Hepatocyte (in vitro differentiated cells): ENCODE results near the gene IL1R2. TPM values are rescaled to one million over a fixed set of nuclear protein-coding genes. Genes with fewer than 3 reads are reported as not detected.

Experiments used
- DNase-seq: peaks from one replicate; pipeline ENCODE4 v3.0.0-alpha.2; 2016; ENCODE audit warnings: low spot score
- H2AFZ ChIP-seq: fragments of 200-600 bp; sonication (generic); 2 replicates; pipeline ENCODE4 v1.6.0; 2016; ENCODE audit warnings: antibody characterized with exemption, mild to moderate bottlenecking
- H3K27ac ChIP-seq: fragments of 200-600 bp; sonication (generic); 2 replicates; pipeline ENCODE4 v1.5.1; 2016; ENCODE audit warnings: mild to moderate bottlenecking
- H3K27me3 ChIP-seq: fragments of 200-600 bp; sonication (generic); 2 replicates; pipeline ENCODE4 v1.6.1; 2016
- H3K36me3 ChIP-seq: fragments of 200-600 bp; sonication (generic); replicated peaks from 2 replicates; pipeline ENCODE4 v1.5.1; 2016; ENCODE audit warnings: low read depth; ENCODE audit not compliant: insufficient read depth
- H3K4me1 ChIP-seq: fragments of 200-600 bp; sonication (generic); 2 replicates; pipeline ENCODE4 v1.5.1; 2016; ENCODE audit warnings: mild to moderate bottlenecking, moderate library complexity; ENCODE audit not compliant: insufficient read depth
- H3K4me2 ChIP-seq: fragments of 200-600 bp; sonication (generic); 2 replicates; pipeline ENCODE4 v1.6.0; 2016
- H3K4me3 ChIP-seq: fragments of 200-600 bp; sonication (generic); 2 replicates; pipeline ENCODE4 v1.5.1; 2016; ENCODE audit warnings: mild to moderate bottlenecking
- H3K79me2 ChIP-seq: fragments of 200-600 bp; sonication (generic); 2 replicates; pipeline ENCODE4 v1.6.0; 2017; ENCODE audit warnings: mild to moderate bottlenecking
- H3K9me2 ChIP-seq: fragments of 200-600 bp; sonication (generic); replicated peaks from 2 replicates; pipeline ENCODE4 v1.6.0; 2017; ENCODE audit warnings: mild to moderate bottlenecking; ENCODE audit not compliant: insufficient read depth
- H3K9me3 ChIP-seq: fragments of 200-600 bp; sonication (generic); 2 replicates; pipeline ENCODE4 v1.5.1; 2016; ENCODE audit warnings: low read depth, mild to moderate bottlenecking
- H4K20me1 ChIP-seq: fragments of 200-600 bp; sonication (generic); 2 replicates; pipeline ENCODE4 v1.6.0; 2016; ENCODE audit warnings: mild to moderate bottlenecking; ENCODE audit not compliant: insufficient read depth, poor library complexity, severe bottlenecking
- CTCF ChIP-seq: fragments of 200-600 bp; sonication (generic); IDR thresholded peaks from 2 replicates; pipeline ENCODE4 v1.5.1; 2016; ENCODE audit warnings: antibody characterized with exemption, mild to moderate bottlenecking; ENCODE audit not compliant: poor library complexity
- EZH2 ChIP-seq: fragments of 200-600 bp; sonication (generic); IDR thresholded peaks from 2 replicates; pipeline ENCODE4 v1.6.1; 2016; ENCODE audit warnings: antibody characterized with exemption, mild to moderate bottlenecking, borderline replicate concordance
- EZH2phosphoT487 ChIP-seq: fragments of 200-600 bp; sonication (generic); IDR thresholded peaks from one replicate; pipeline ENCODE4 v1.6.1; 2018; ENCODE audit warnings: antibody characterized with exemption, mild to moderate bottlenecking, low read depth, moderate library complexity; ENCODE audit not compliant: unreplicated experiment, severe bottlenecking
- WGBS: methylation state at CpG from one replicate; pipeline ENCODE4 v1.1.6; 2016; ENCODE audit warnings: low lambda C conversion rate; ENCODE audit errors: missing lambda C conversion rate; 5-methylcytosine and 5-hydroxymethylcytosine counted together
- polyA plus RNA-seq: library from polyadenylated mRNA; unstranded; fragments of >200 nt; fragmentation: Nextera tagmentation; extraction: Ambion mirVana; gene quantifications from 2 replicates; pipeline ENCODE4 v1.2.1, GENCODE V29; 2016
- total RNA-seq: library from RNA; depleted of rRNA; stranded (reverse); fragments of >200 nt; gene quantifications from 2 replicates; pipeline ENCODE4 v1.2.3, GENCODE V29; 2014

The IL1R2 gene
- total and polyA plus RNA-seq, 2 experiments from 2014 or later, result 1.3 to 5.8 TPM

GRCh38 chr2:102044235-102044896 is 52.6 kb downstream of the IL1R2 start:
- no peaks in the 10 kb centered on the region for H3K36me3 ChIP-seq
- TF ChIP-seq EZH2phosphoT487, result no peak
- no peak for TF ChIP-seq CTCF
- no peak for TF ChIP-seq EZH2
- no peaks in the 10 kb centered on the region for H3K9me2 ChIP-seq
- no peak overlapping the region for H2AFZ ChIP-seq
- no peak overlapping the region for H3K4me2 ChIP-seq
- no peak overlapping the region for H3K27ac ChIP-seq
- H3K79me2 ChIP-seq, result no peaks in the 10 kb centered on the region
- no peaks in the 10 kb centered on the region for H4K20me1 ChIP-seq
- H3K4me3 ChIP-seq, result no peak overlapping the region
- WGBS, result 97% methylated on average over 1 of the region's 1 CpG
- DNase-seq, result no peak
- no peaks in the 10 kb centered on the region for H3K9me3 ChIP-seq
- peaks cover 17% of the 10 kb centered on the region for H3K4me1 ChIP-seq
- H3K27me3 ChIP-seq, result no peaks in the 10 kb centered on the region

- DNase-seq, result no peak
- 81% methylated on average over 2 of the region's 2 CpGs for WGBS
Observed at GRCh38 chr2:102044967-102045489, 53.3 kb downstream of the IL1R2 start.

GRCh38 chr2:102045697-102046096 is 53.9 kb downstream of the IL1R2 start:
- H3K4me2 ChIP-seq, result no peak overlapping the region
- no peaks in the 10 kb centered on the region for H3K27me3 ChIP-seq
- H3K79me2 ChIP-seq, result no peaks in the 10 kb centered on the region
- H3K4me1 ChIP-seq, result peaks cover 27% of the 10 kb centered on the region
- H3K36me3 ChIP-seq, result no peaks in the 10 kb centered on the region
- 91% methylated on average over 6 of the region's 6 CpGs for WGBS
- no peak for DNase-seq
- no peak for TF ChIP-seq EZH2
- TF ChIP-seq EZH2phosphoT487, result no peak
- TF ChIP-seq CTCF, result no peak
- no peak overlapping the region for H2AFZ ChIP-seq
- no peaks in the 10 kb centered on the region for H3K9me2 ChIP-seq
- no peaks in the 10 kb centered on the region for H3K9me3 ChIP-seq
- no peaks in the 10 kb centered on the region for H4K20me1 ChIP-seq
- H3K27ac ChIP-seq, result peak overlapping the region; percentile 61
- H3K4me3 ChIP-seq, result no peak overlapping the region

More at GRCh38 chr2:102044967-102045489, 53.3 kb downstream of the IL1R2 start:
- no peaks in the 10 kb centered on the region for H3K9me2 ChIP-seq
- no peaks in the 10 kb centered on the region for H4K20me1 ChIP-seq
- no peaks in the 10 kb centered on the region for H3K79me2 ChIP-seq
- no peak overlapping the region for H3K4me3 ChIP-seq
- no peaks in the 10 kb centered on the region for H3K9me3 ChIP-seq
- no peak for TF ChIP-seq CTCF
- no peak for TF ChIP-seq EZH2
- TF ChIP-seq EZH2phosphoT487, result no peak
- H3K36me3 ChIP-seq, result no peaks in the 10 kb centered on the region
- H3K27me3 ChIP-seq, result no peaks in the 10 kb centered on the region
- H3K4me1 ChIP-seq, result peaks cover 23% of the 10 kb centered on the region
- no peak overlapping the region for H3K27ac ChIP-seq
- H2AFZ ChIP-seq, result no peak overlapping the region
- no peak overlapping the region for H3K4me2 ChIP-seq
